WTC11 (cell line): ENCODE data around the gene HENMT1.

ENCODE experiments used
- ATF1 ChIP-seq: sonication (generic); formaldehyde crosslinking; IDR thresholded peaks from 2 replicates; pipeline ENCODE4 v1.8.1; 2023; ENCODE audit warnings: mild to moderate bottlenecking, moderate library complexity, missing genetic modification reagents
- CBFB ChIP-seq: sonication (generic); formaldehyde crosslinking; IDR thresholded peaks from 2 replicates; pipeline ENCODE4 v1.8.1; 2022; ENCODE audit warnings: mild to moderate bottlenecking, low read depth, missing genetic modification reagents
- CTCF ChIP-seq: fragments of 200-600 bp; IDR thresholded peaks from 2 replicates; pipeline ENCODE4 v1.8.0; 2022; ENCODE audit warnings: antibody characterized with exemption
- E2F4 ChIP-seq: sonication (generic); formaldehyde crosslinking; IDR thresholded peaks from 2 replicates; pipeline ENCODE4 v1.8.1; 2022; ENCODE audit warnings: low read depth, mild to moderate bottlenecking, moderate library complexity, missing genetic modification reagents, borderline replicate concordance
- GTF2I ChIP-seq: fragments of 250-450 bp; sonication (Bioruptor Pico); conservative IDR thresholded peaks from 2 replicates; pipeline ENCODE4 v1.4.0; 2021; ENCODE audit warnings: mild to moderate bottlenecking
- JUN ChIP-seq: sonication (generic); formaldehyde crosslinking; IDR thresholded peaks from 2 replicates; pipeline ENCODE4 v1.8.0; 2023; ENCODE audit warnings: mild to moderate bottlenecking, missing genetic modification reagents
- MAX ChIP-seq: sonication (generic); formaldehyde crosslinking; IDR thresholded peaks from 2 replicates; pipeline ENCODE4 v1.8.0; 2022; ENCODE audit warnings: mild to moderate bottlenecking, missing genetic modification reagents
- MYBL2 ChIP-seq: sonication (generic); formaldehyde crosslinking; IDR thresholded peaks from 2 replicates; pipeline ENCODE4 v1.8.1; 2023; ENCODE audit warnings: mild to moderate bottlenecking, moderate library complexity, missing genetic modification reagents
- STAT6 ChIP-seq: sonication (generic); formaldehyde crosslinking; conservative IDR thresholded peaks from 2 replicates; pipeline ENCODE4 v1.8.1; 2023; ENCODE audit warnings: mild to moderate bottlenecking, low read depth, missing genetic modification reagents, moderate library complexity
- TP53 ChIP-seq: sonication (generic); formaldehyde crosslinking; IDR thresholded peaks from 2 replicates; pipeline ENCODE4 v1.8.1; 2023; ENCODE audit warnings: mild to moderate bottlenecking, missing genetic modification reagents
- ZBTB43 ChIP-seq: sonication (generic); formaldehyde crosslinking; IDR thresholded peaks from 2 replicates; pipeline ENCODE4 v1.8.1; 2023; ENCODE audit warnings: mild to moderate bottlenecking, missing genetic modification reagents
- ZNF219 ChIP-seq: sonication (generic); formaldehyde crosslinking; IDR thresholded peaks from 2 replicates; pipeline ENCODE4 v1.8.0; 2023; ENCODE audit warnings: missing genetic modification reagents, mild to moderate bottlenecking, borderline replicate concordance
- ZNF263 ChIP-seq: sonication (generic); formaldehyde crosslinking; IDR thresholded peaks from 2 replicates; pipeline ENCODE4 v1.8.1; 2022; ENCODE audit warnings: low read depth, mild to moderate bottlenecking, moderate library complexity, missing genetic modification reagents
- ZNF671 ChIP-seq: fragments of 250-450 bp; sonication (Bioruptor Pico); IDR thresholded peaks from 2 replicates; pipeline ENCODE4 v1.8.0; 2021; ENCODE audit warnings: mild to moderate bottlenecking

- TF ChIP-seq CTCF (no peak), JUN (CRISPR knock-in tag) (no peak), ZNF263 (CRISPR knock-in tag) (no peak), MAX (no peak), E2F4 (CRISPR knock-in tag) (no peak), TP53 (no peak), GTF2I (no peak), CBFB (CRISPR knock-in tag) (no peak), ATF1 (CRISPR knock-in tag) (no peak), ZBTB43 (CRISPR knock-in tag) (no peak), ZNF671 (no peak), MYBL2 (no peak), STAT6 (CRISPR knock-in tag) (no peak), ZNF219 (CRISPR knock-in tag) (no peak)
Observed at GRCh38 chr1:108627256-108627655, 33.6 kb downstream of the HENMT1 start.
